NB4 (cell line): ENCODE data around the gene SLC51A.

ENCODE experiments used
- CTCF ChIP-seq: IDR thresholded peaks from one replicate; pipeline ENCODE4 v1.5.1; 2012; ENCODE audit warnings: low read depth, low read length
- MYC ChIP-seq: IDR thresholded peaks from 2 replicates; pipeline ENCODE4 v1.6.1; 2011; ENCODE audit warnings: low read depth, low read length
- POLR2A ChIP-seq: IDR thresholded peaks from 2 replicates; pipeline ENCODE4 v1.6.1; 2011; ENCODE audit warnings: mild to moderate bottlenecking; ENCODE audit not compliant: insufficient read length; ENCODE audit errors: extremely low read depth

DNA sequence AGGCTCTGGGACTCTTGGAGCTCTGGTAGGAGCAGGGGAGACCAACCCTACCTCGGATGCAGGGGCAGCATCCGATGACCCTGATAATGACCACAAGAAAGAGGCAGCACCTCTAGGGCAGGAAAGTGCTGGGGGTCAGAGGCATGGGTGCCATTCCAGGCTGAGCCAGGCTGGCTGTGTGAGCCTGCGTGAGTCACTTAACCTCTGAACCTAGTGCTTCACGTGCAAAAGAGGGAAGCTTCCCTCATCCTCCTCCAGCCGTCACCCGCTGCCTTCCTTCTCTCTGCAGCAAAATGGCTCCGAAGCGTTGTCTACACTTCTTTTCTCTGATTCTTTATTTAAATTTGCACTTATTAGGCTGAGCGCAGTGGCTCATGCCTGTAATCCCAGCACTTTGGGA lies 40.6 kb upstream of the SLC51A start:
- no peak for TF ChIP-seq CTCF
- TF ChIP-seq POLR2A: no peak
- TF ChIP-seq MYC: no peak
